ENCODE measurements around the gene KCNJ16.

The KCNJ16 gene

GRCh38 chr17:70091005-70091568, 16.1 kb downstream of the KCNJ16 start:
- peak overlapping the region; percentile 25 for H3K4me2 ChIP-seq (ENCODE audit: low read depth, low read length, poor library complexity, severe bottlenecking)

GRCh38 chr17:70091696-70092095, 16.7 kb downstream of the KCNJ16 start:
- H3K4me2 ChIP-seq (ENCODE audit: low read depth, low read length, poor library complexity, severe bottlenecking): peak overlapping the region; percentile 25
- TF ChIP-seq, protein P1, sequence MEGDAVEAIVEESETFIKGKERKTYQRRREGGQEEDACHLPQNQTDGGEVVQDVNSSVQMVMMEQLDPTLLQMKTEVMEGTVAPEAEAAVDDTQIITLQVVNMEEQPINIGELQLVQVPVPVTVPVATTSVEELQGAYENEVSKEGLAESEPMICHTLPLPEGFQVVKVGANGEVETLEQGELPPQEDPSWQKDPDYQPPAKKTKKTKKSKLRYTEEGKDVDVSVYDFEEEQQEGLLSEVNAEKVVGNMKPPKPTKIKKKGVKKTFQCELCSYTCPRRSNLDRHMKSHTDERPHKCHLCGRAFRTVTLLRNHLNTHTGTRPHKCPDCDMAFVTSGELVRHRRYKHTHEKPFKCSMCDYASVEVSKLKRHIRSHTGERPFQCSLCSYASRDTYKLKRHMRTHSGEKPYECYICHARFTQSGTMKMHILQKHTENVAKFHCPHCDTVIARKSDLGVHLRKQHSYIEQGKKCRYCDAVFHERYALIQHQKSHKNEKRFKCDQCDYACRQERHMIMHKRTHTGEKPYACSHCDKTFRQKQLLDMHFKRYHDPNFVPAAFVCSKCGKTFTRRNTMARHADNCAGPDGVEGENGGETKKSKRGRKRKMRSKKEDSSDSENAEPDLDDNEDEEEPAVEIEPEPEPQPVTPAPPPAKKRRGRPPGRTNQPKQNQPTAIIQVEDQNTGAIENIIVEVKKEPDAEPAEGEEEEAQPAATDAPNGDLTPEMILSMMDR (conservative IDR thresholded peaks at IDR 0.05; ENCODE audit: low read length): no peak
- no peak for TF ChIP-seq EZH2phosphoT487 (IDR thresholded peaks at IDR 0.05; ENCODE audit: borderline replicate concordance)
- H3K9me3 ChIP-seq (ENCODE audit: insufficient read depth, low read depth, low read length): no peaks in the 10 kb centered on the region

More at GRCh38 chr17:70091005-70091568, 16.1 kb downstream of the KCNJ16 start:
- H3K9me2 ChIP-seq (replicated peaks; ENCODE audit: low read depth, low read length): no peaks in the 10 kb centered on the region
- H3K27me3 ChIP-seq (ENCODE audit: insufficient read depth, low read length, poor library complexity, severe bottlenecking): no peaks in the 10 kb centered on the region
- H3K4me1 ChIP-seq (ENCODE audit: insufficient read depth, low read length, poor library complexity, severe bottlenecking): peaks cover 48% of the 10 kb centered on the region
- no peak for TF ChIP-seq EZH2phosphoT487 (IDR thresholded peaks at IDR 0.05; ENCODE audit: borderline replicate concordance)
- TF ChIP-seq, protein P1 (conservative IDR thresholded peaks at IDR 0.05; ENCODE audit: low read length): no peak
- H3K4me3 ChIP-seq (ENCODE audit: low read length, poor library complexity, severe bottlenecking): no peak overlapping the region
- H3K9me3 ChIP-seq (ENCODE audit: insufficient read depth, low read depth, low read length): no peaks in the 10 kb centered on the region
- H3K9ac ChIP-seq (ENCODE audit: low read depth, low read length, poor library complexity, severe bottlenecking): no peak overlapping the region
- no peaks in the 10 kb centered on the region for H3F3A ChIP-seq (ENCODE audit: low read depth)
- H4K20me1 ChIP-seq (ENCODE audit: insufficient read depth, low read length, poor library complexity, severe bottlenecking): no peaks in the 10 kb centered on the region
- no peaks in the 10 kb centered on the region for H3K36me3 ChIP-seq (ENCODE audit: insufficient read depth, low read length)
- H2AFZ ChIP-seq (ENCODE audit: low read length): peak overlapping the region; percentile 49; the same call in 1 of the 2 replicates
- no peaks in the 10 kb centered on the region for H3K79me2 ChIP-seq (ENCODE audit: insufficient read depth, low read length)

GRCh38 chr17:70093163-70093562, 18.1 kb downstream of the KCNJ16 start:
- H3K4me1 ChIP-seq (ENCODE audit: insufficient read depth, low read length, poor library complexity, severe bottlenecking): peaks cover 53% of the 10 kb centered on the region
- TF ChIP-seq, protein P1 (conservative IDR thresholded peaks at IDR 0.05; ENCODE audit: low read length): no peak
- no peak for TF ChIP-seq EZH2phosphoT487 (IDR thresholded peaks at IDR 0.05; ENCODE audit: borderline replicate concordance)
- no peaks in the 10 kb centered on the region for H3F3A ChIP-seq (ENCODE audit: low read depth)
- H3K27me3 ChIP-seq (ENCODE audit: insufficient read depth, low read length, poor library complexity, severe bottlenecking): no peaks in the 10 kb centered on the region
- H3K4me2 ChIP-seq (ENCODE audit: low read depth, low read length, poor library complexity, severe bottlenecking): no peak overlapping the region
- H4K20me1 ChIP-seq (ENCODE audit: insufficient read depth, low read length, poor library complexity, severe bottlenecking): no peaks in the 10 kb centered on the region
- no peaks in the 10 kb centered on the region for H3K9me2 ChIP-seq (replicated peaks; ENCODE audit: low read depth, low read length)
- H3K9ac ChIP-seq (ENCODE audit: low read depth, low read length, poor library complexity, severe bottlenecking): no peak overlapping the region
- H3K79me2 ChIP-seq (ENCODE audit: insufficient read depth, low read length): no peaks in the 10 kb centered on the region
- no peak overlapping the region for H2AFZ ChIP-seq (ENCODE audit: low read length)
- H3K4me3 ChIP-seq (ENCODE audit: low read length, poor library complexity, severe bottlenecking): no peak overlapping the region
- no peaks in the 10 kb centered on the region for H3K36me3 ChIP-seq (ENCODE audit: insufficient read depth, low read length)
- no peaks in the 10 kb centered on the region for H3K9me3 ChIP-seq (ENCODE audit: insufficient read depth, low read depth, low read length)

More at GRCh38 chr17:70091696-70092095, 16.7 kb downstream of the KCNJ16 start:
- H3F3A ChIP-seq (ENCODE audit: low read depth): no peaks in the 10 kb centered on the region
- H3K79me2 ChIP-seq (ENCODE audit: insufficient read depth, low read length): no peaks in the 10 kb centered on the region
- H4K20me1 ChIP-seq (ENCODE audit: insufficient read depth, low read length, poor library complexity, severe bottlenecking): no peaks in the 10 kb centered on the region
- no peak overlapping the region for H2AFZ ChIP-seq (ENCODE audit: low read length)
- H3K4me3 ChIP-seq (ENCODE audit: low read length, poor library complexity, severe bottlenecking): no peak overlapping the region
- H3K9ac ChIP-seq (ENCODE audit: low read depth, low read length, poor library complexity, severe bottlenecking): no peak overlapping the region
- H3K4me1 ChIP-seq (ENCODE audit: insufficient read depth, low read length, poor library complexity, severe bottlenecking): peaks cover 48% of the 10 kb centered on the region
- no peaks in the 10 kb centered on the region for H3K36me3 ChIP-seq (ENCODE audit: insufficient read depth, low read length)
- H3K27me3 ChIP-seq (ENCODE audit: insufficient read depth, low read length, poor library complexity, severe bottlenecking): no peaks in the 10 kb centered on the region
- H3K9me2 ChIP-seq (replicated peaks; ENCODE audit: low read depth, low read length): no peaks in the 10 kb centered on the region

Measured in Loucy (cell line).